MCF 10A (cell line): Measurements from ENCODE around the gene CRB1. TPM values are rescaled to one million over a fixed set of nuclear protein-coding genes. Genes with fewer than 3 reads are reported as not detected.

Experiments
- BruUV-seq: library from RNA; stranded (reverse); fragments of 400-500 nt; replicated peaks from 2 replicates; lab custom pipeline; 2021; lab: Mats Ljungman, UMichigan
- CTCF ChIA-PET: fragments of 300-600 bp; sonication (Branson Sonifier 250); formaldehyde crosslinking; extraction: SDS; loops from one replicate; lab custom pipeline; 2021; ENCODE audit warnings: antibody characterized with exemption, inconsistent platforms; lab: Yijun Ruan, JAX
- POLR2A ChIA-PET: fragments of 300-600, 350-650 bp; sonication (Branson Sonifier 250); formaldehyde crosslinking; extraction: SDS; loops from one replicate; lab custom pipeline; 2020; ENCODE audit warnings: antibody characterized with exemption, inconsistent platforms; lab: Yijun Ruan, JAX
- DNase-seq: peaks from one replicate; pipeline ENCODE4 v3.0.0-alpha.2; 2018; ENCODE audit not compliant: unreplicated experiment
- H3K27ac Mint-ChIP-seq: one replicate; pipeline ENCODE4 v1.8.0; 2022; ENCODE audit warnings: mild to moderate bottlenecking, low read depth, mixed read lengths; ENCODE audit not compliant: unreplicated experiment
- H3K27me3 Mint-ChIP-seq: one replicate; pipeline ENCODE4 v1.8.0; 2022; ENCODE audit warnings: mixed read lengths; ENCODE audit not compliant: insufficient read depth, unreplicated experiment
- H3K36me3 Mint-ChIP-seq: one replicate; pipeline ENCODE4 v1.8.0; 2022; ENCODE audit warnings: mild to moderate bottlenecking, moderate library complexity, mixed read lengths; ENCODE audit not compliant: insufficient read depth, unreplicated experiment
- H3K4me1 Mint-ChIP-seq: one replicate; pipeline ENCODE4 v1.8.0; 2022; ENCODE audit warnings: mixed read lengths; ENCODE audit not compliant: insufficient read depth, unreplicated experiment
- H3K4me3 Mint-ChIP-seq: one replicate; pipeline ENCODE4 v1.8.0; 2022; ENCODE audit warnings: mild to moderate bottlenecking, moderate library complexity, mixed read lengths; ENCODE audit not compliant: unreplicated experiment
- H3K9me3 Mint-ChIP-seq: one replicate; pipeline ENCODE4 v1.8.0; 2022; ENCODE audit warnings: mixed read lengths; ENCODE audit not compliant: unreplicated experiment
- CTCF ChIP-seq: fragments of 200-600 bp; IDR thresholded peaks from one replicate; pipeline ENCODE4 v1.8.0; 2022; ENCODE audit warnings: antibody characterized with exemption, mild to moderate bottlenecking; ENCODE audit not compliant: unreplicated experiment
- intact Hi-C: fragments of 100-400 bp; cut with micrococcal nuclease; formaldehyde crosslinking; loops from 2 replicates; pipeline ENCODE4 v1.14.1; 2022
- total RNA-seq: library from RNA; stranded (reverse); gene quantifications from 2 replicates; pipeline ENCODE4 v1.2.3, GENCODE V29; 2022

The CRB1 gene
- total RNA-seq, 1 experiment from 2014 or later = 0.65 TPM

- no peak for DNase-seq
- BruUV-seq = no TSS peak
- POLR2A ChIA-PET = no interaction called here
- H3K4me3 Mint-ChIP-seq = no peak overlapping the region
- intact Hi-C loops = no loop called here
- H3K27me3 Mint-ChIP-seq = no peaks in the 10 kb centered on the region
- TF ChIP-seq CTCF = no peak
- H3K27ac Mint-ChIP-seq = no peak overlapping the region
- no peaks in the 10 kb centered on the region for H3K4me1 Mint-ChIP-seq
- CTCF ChIA-PET = interaction anchor here (0.6 kb wide), 1 partner anchor 59 kb away, joined by 3 read pairs; no protein-coding TSS in a partner anchor
- no peaks in the 10 kb centered on the region for H3K36me3 Mint-ChIP-seq
- no peaks in the 10 kb centered on the region for H3K9me3 Mint-ChIP-seq
These were observed 20.6 kb upstream of the CRB1 start for GRCh38 chr1:197247465-197247864.

- DNase-seq = no peak
- BruUV-seq = no TSS peak
- no peaks in the 10 kb centered on the region for H3K9me3 Mint-ChIP-seq
- H3K27me3 Mint-ChIP-seq = no peaks in the 10 kb centered on the region
- H3K36me3 Mint-ChIP-seq = no peaks in the 10 kb centered on the region
- no peak overlapping the region for H3K4me3 Mint-ChIP-seq
- TF ChIP-seq CTCF = no peak
- POLR2A ChIA-PET = no interaction called here
- no peaks in the 10 kb centered on the region for H3K4me1 Mint-ChIP-seq
- intact Hi-C loops = no loop called here
- no peak overlapping the region for H3K27ac Mint-ChIP-seq
- CTCF ChIA-PET = interaction anchor here (1.4 kb wide), 1 partner anchor 14 kb away, joined by 4 read pairs; no protein-coding TSS in a partner anchor
These were observed 18.7 kb upstream of the CRB1 start for GRCh38 chr1:197249324-197249723.

- BruUV-seq = no TSS peak
- intact Hi-C loops = no loop called here
- ChIA-PET CTCF (interaction anchor here (0.6 to 0.7 kb wide), 2 partner anchors 8 to 70 kb away, joined by 3 to 4 read pairs; no protein-coding TSS in a partner anchor), POLR2A (interaction anchor here (0.8 kb wide), 1 partner anchor 238 kb away, joined by 3 read pairs; no protein-coding TSS in a partner anchor)
- no peak for TF ChIP-seq CTCF
- Mint-ChIP-seq H3K4me3 (no peak overlapping the region), H3K36me3 (no peaks in the 10 kb centered on the region), H3K27me3 (no peaks in the 10 kb centered on the region), H3K27ac (no peak overlapping the region), H3K9me3 (no peaks in the 10 kb centered on the region), H3K4me1 (no peaks in the 10 kb centered on the region)
- no peak for DNase-seq
These were observed 17.4 kb upstream of the CRB1 start for GRCh38 chr1:197250616-197251015.

GRCh38 chr1:197252973-197253372, 15.1 kb upstream of the CRB1 start:
- no peak for TF ChIP-seq CTCF
- no peak for DNase-seq
- no peaks in the 10 kb centered on the region for H3K4me1 Mint-ChIP-seq
- H3K27me3 Mint-ChIP-seq = no peaks in the 10 kb centered on the region
- H3K4me3 Mint-ChIP-seq = no peak overlapping the region
- intact Hi-C loops = no loop called here
- BruUV-seq = no TSS peak
- POLR2A ChIA-PET = no interaction called here
- no peaks in the 10 kb centered on the region for H3K9me3 Mint-ChIP-seq
- CTCF ChIA-PET = interaction anchor here (0.7 kb wide), 1 partner anchor 42 kb away, joined by 4 read pairs; no protein-coding TSS in a partner anchor
- no peak overlapping the region for H3K27ac Mint-ChIP-seq
- H3K36me3 Mint-ChIP-seq = no peaks in the 10 kb centered on the region
